HFFc6 (cell line): ENCODE data around the gene DNAH17. TPM values are rescaled to one million over a fixed set of nuclear protein-coding genes. Genes with fewer than 3 reads are reported as not detected.

Source experiments
- DNase-seq: peaks from one replicate; pipeline ENCODE4 v3.0.0-alpha.2; 2018
- H3K27ac Mint-ChIP-seq: 2 replicates; pipeline ENCODE4 v1.8.0; 2020; ENCODE audit warnings: mild to moderate bottlenecking, mixed read lengths
- H3K27me3 Mint-ChIP-seq: 2 replicates; pipeline ENCODE4 v1.8.0; 2021; ENCODE audit warnings: mild to moderate bottlenecking, moderate library complexity, mixed read lengths; ENCODE audit not compliant: insufficient read depth
- H3K36me3 Mint-ChIP-seq: 2 replicates; pipeline ENCODE4 v1.8.0; 2021; ENCODE audit warnings: low read depth, mixed read lengths
- H3K4me1 Mint-ChIP-seq: 2 replicates; pipeline ENCODE4 v1.8.0; 2020; ENCODE audit warnings: low read depth, mixed read lengths
- H3K4me3 Mint-ChIP-seq: 2 replicates; pipeline ENCODE4 v1.8.0; 2020; ENCODE audit warnings: mild to moderate bottlenecking, moderate library complexity, mixed read lengths
- H3K9me3 Mint-ChIP-seq: 2 replicates; pipeline ENCODE4 v1.8.0; 2020; ENCODE audit warnings: mild to moderate bottlenecking, mixed read lengths
- CTCF ChIP-seq: fragments of 200-600 bp; sonication (generic); IDR thresholded peaks from 2 replicates; pipeline ENCODE4 v1.5.0; 2021; ENCODE audit warnings: antibody characterized with exemption, mild to moderate bottlenecking
- total RNA-seq, 6 experiments: library from RNA; stranded (reverse); fragmentation: NEBNext Ultra II Directional; extraction: Animal tissue kit (Norgen Biotek cat#: 25700); gene quantifications; 2 replicates in 1 of 6; 3 replicates in 5 of 6; pipeline ENCODE4 v1.2.3, GENCODE V29; 2021

DNAH17 gene
- total RNA-seq, 6 experiments from 2014 or later, result not detected

DNA sequence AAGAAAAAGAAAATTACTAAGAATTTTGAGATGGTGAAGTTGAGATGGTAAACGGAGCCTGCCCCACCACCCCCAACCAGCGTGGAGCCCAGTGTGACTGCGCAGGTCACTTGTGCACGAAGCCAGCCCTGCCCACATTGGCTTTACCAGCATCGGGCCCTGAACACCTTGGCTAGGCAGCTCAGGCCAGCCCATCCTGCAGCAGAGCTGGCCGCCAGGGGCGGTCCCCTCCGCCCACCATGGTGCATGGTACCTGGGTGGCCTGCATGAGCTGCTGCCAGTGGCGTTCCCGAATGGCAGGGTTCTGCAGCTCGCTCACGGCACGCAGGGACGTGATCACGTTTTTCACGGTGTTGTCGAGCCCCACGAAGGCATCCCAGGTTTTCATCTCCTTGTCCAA lies 62.7 kb downstream of the DNAH17 start:
- no peaks in the 10 kb centered on the region for H3K4me1 Mint-ChIP-seq

GRCh38 chr17:78512976-78513375 lies 64.2 kb downstream of the DNAH17 start:
- Mint-ChIP-seq H3K4me1 (no peaks in the 10 kb centered on the region), H3K4me3 (no peak overlapping the region), H3K36me3 (no peaks in the 10 kb centered on the region), H3K27ac (no peak overlapping the region), H3K27me3 (peaks cover 28% of the 10 kb centered on the region), H3K9me3 (no peaks in the 10 kb centered on the region)
- no peak for TF ChIP-seq CTCF
- no peak for DNase-seq

More for the DNA sequence above, 62.7 kb downstream of the DNAH17 start:
- DNase-seq, result no peak
- no peak overlapping the region for H3K4me3 Mint-ChIP-seq
- no peak overlapping the region for H3K27ac Mint-ChIP-seq
- H3K9me3 Mint-ChIP-seq, result no peaks in the 10 kb centered on the region
- H3K27me3 Mint-ChIP-seq, result peaks cover 20% of the 10 kb centered on the region
- H3K36me3 Mint-ChIP-seq, result no peaks in the 10 kb centered on the region
- TF ChIP-seq CTCF, result no peak

DNA sequence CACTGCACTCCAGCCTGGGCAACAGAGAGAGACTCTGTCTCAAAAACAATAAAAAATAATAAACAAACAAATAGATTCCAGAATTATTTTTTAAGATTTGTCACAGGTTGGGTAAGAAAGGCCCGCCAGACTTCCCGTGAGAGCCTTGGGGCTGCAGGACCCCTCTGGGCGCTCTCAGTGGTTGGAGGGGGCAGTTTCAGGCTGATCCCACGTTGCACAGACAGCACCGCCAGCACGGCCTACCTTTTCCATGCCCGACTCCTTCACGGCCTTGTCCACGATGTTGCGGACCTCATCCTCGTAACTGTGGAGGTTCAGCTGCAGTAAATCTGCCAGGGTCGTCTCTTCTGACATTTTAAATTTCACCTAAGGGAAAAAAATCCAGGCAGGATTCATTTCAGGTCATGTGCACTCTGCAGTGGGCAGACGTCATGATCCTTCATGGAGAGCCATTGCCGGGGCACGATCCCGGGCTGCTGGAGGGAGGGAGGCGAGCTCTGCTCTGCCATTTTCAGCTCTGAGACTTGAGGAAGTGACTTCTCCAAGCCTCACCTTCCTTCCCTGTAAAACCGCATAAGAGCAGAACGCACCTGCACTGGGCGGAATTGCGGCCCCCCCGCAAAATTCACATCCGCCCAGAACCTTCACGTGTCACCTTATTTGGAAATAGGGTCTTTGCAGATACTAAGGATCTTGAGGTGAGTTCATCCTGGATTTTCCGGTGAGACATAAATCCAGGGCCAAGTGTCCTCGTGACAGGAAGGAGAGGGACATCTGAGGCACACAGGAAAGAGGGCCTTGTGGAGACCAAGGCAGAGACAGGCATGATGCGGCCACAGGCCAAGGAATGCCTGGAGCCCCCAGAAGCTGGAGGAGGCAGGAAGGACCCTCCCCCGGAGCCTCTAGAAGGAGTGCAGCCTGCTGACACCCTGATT lies 66.8 kb downstream of the DNAH17 start:
- Mint-ChIP-seq H3K36me3 (no peaks in the 10 kb centered on the region), H3K9me3 (no peaks in the 10 kb centered on the region), H3K4me1 (no peaks in the 10 kb centered on the region; the same call in 1 of the 2 replicates), H3K27ac (no peak overlapping the region), H3K4me3 (no peak overlapping the region), H3K27me3 (peaks cover 38% of the 10 kb centered on the region)
- DNase-seq, result no peak
- no peak for TF ChIP-seq CTCF

DNA sequence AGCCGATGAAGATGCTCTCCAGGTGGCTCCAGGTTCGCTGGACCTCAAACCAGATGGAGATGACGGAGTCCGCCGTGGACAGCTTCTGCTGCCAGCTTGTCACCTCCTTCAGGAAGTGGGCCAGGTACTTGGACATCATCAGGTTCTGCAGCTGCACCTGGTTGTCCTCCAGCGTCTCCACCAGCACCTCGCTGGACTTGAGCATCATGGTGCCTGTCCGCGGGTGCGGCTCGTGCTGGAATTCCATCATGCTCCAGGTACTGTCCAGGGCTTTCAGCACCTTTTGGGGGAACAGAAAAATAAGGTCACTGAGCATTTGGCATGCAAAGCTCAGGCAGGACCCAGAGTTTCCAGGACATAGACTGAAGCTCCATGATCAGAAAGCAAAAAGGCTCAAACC lies 69.7 kb downstream of the DNAH17 start:
- no peak for DNase-seq
- Mint-ChIP-seq H3K27ac (no peak overlapping the region), H3K36me3 (no peaks in the 10 kb centered on the region)

More for the DNA sequence above, 69.7 kb downstream of the DNAH17 start:
- Mint-ChIP-seq H3K27me3 (peaks cover 32% of the 10 kb centered on the region), H3K4me1 (no peaks in the 10 kb centered on the region; the same call in 1 of the 2 replicates), H3K4me3 (no peak overlapping the region), H3K9me3 (no peaks in the 10 kb centered on the region)
- no peak for TF ChIP-seq CTCF
